ENCODE data around the gene L3HYPDH. TPM values are rescaled to one million over a fixed set of nuclear protein-coding genes. Genes with fewer than 3 reads are reported as not detected.

Gene L3HYPDH
- total RNA-seq, 1 donor from 2014 or later: 57.2 TPM

DNA sequence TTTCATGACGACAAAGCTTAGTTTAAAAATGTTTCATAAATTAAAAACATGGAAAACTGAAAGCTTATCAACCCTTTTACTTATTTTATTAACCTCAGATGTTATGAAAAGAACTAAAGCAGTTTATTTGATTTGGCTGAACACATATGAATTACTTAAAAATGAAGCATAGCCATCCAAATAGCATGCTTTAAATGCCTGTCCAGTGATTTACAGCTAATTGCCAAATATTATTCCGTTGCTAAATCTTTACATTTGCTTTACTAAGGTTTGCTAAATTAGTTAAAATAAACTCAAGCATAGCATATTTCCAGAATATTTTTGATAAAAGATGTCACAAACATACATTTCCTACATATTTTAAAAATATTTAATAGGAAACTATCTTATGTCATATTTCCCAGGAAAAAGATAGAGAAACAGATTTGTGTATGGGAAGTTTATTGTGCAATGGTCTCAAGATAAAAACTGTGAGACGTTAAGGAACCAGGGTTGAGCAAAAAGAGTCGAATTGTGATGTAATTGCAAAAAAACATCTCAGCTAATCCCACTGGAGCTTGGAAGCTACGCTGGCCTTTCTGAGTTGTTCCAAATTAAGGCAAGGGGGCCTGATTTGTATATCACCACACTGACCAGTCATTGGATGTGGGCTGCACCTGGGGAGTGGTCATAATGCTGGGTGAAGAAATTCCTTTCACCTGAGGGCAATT, 44.8 kb downstream of the L3HYPDH start:
- no peak overlapping the region for H3K9ac ChIP-seq (ENCODE audit: low read length)
- Mint-ChIP-seq H3K4me1 (ENCODE audit: low read depth, unreplicated experiment) (peaks cover 16% of the 10 kb centered on the region), H3K36me3 (ENCODE audit: low read depth, unreplicated experiment) (peaks cover 4% of the 10 kb centered on the region), H3K27ac (ENCODE audit: unreplicated experiment) (no peak overlapping the region), H3K27me3 (ENCODE audit: low read depth, unreplicated experiment) (no peaks in the 10 kb centered on the region), H3K4me3 (ENCODE audit: unreplicated experiment) (no peak overlapping the region), H3K9me3 (ENCODE audit: unreplicated experiment) (no peaks in the 10 kb centered on the region)
- H3K36me3 ChIP-seq (ENCODE audit: insufficient read depth, low read length): no peaks in the 10 kb centered on the region
- no peak overlapping the region for H3K4me2 ChIP-seq (ENCODE audit: low read length)
- TF ChIP-seq, protein P1, sequence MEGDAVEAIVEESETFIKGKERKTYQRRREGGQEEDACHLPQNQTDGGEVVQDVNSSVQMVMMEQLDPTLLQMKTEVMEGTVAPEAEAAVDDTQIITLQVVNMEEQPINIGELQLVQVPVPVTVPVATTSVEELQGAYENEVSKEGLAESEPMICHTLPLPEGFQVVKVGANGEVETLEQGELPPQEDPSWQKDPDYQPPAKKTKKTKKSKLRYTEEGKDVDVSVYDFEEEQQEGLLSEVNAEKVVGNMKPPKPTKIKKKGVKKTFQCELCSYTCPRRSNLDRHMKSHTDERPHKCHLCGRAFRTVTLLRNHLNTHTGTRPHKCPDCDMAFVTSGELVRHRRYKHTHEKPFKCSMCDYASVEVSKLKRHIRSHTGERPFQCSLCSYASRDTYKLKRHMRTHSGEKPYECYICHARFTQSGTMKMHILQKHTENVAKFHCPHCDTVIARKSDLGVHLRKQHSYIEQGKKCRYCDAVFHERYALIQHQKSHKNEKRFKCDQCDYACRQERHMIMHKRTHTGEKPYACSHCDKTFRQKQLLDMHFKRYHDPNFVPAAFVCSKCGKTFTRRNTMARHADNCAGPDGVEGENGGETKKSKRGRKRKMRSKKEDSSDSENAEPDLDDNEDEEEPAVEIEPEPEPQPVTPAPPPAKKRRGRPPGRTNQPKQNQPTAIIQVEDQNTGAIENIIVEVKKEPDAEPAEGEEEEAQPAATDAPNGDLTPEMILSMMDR (IDR thresholded peaks at IDR 0.05; ENCODE audit: insufficient read depth, low read depth, low read length): no peak
- no peak for TF ChIP-seq EZH2 (IDR thresholded peaks at IDR 0.05; ENCODE audit: insufficient read depth, low read length)
- H3K4me3 ChIP-seq (ENCODE audit: insufficient read depth, low read depth, low read length): no peak overlapping the region
- H3K79me2 ChIP-seq (ENCODE audit: insufficient read depth, low read length): no peaks in the 10 kb centered on the region
- H3K9me3 ChIP-seq (ENCODE audit: insufficient read depth, low read depth, low read length): no peaks in the 10 kb centered on the region
- FAIRE-seq (peak; percentile 29), DNase-seq (ENCODE audit: low read depth) (peak; percentile 57)
- no peak overlapping the region for H3K27ac ChIP-seq (ENCODE audit: low read depth, low read length)
- H4K20me1 ChIP-seq (ENCODE audit: insufficient read depth, low read length): no peaks in the 10 kb centered on the region
- H2AFZ ChIP-seq (ENCODE audit: low read depth, low read length): no peak overlapping the region
- peaks cover 19% of the 10 kb centered on the region for H3K4me1 ChIP-seq (ENCODE audit: insufficient read depth, low read length)
- H3K27me3 ChIP-seq (ENCODE audit: insufficient read depth, low read length): no peaks in the 10 kb centered on the region

DNA sequence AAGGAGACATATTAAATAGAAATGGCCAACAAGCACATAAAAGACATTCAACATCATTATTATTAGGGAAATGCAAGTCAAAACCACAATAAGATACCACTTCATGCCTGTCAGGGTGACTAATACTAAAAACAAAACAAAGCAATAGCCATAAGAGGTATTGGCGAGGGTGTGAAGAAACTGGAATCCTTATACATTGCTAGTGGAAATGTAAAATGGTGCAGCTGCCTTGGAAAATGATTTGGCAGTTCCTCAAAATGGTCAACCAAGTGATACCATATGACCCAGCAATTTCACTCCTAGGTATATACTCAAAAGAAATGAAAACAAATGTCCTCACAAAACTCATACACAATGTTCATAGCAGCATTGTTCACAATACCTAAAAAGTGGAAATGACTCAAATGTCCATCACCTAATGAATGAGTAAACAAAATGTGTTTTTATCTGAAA, 46.0 kb downstream of the L3HYPDH start:
- H3K27me3 ChIP-seq (ENCODE audit: insufficient read depth, low read length): no peaks in the 10 kb centered on the region
- no peak overlapping the region for H3K9ac ChIP-seq (ENCODE audit: low read length)
- H3K36me3 ChIP-seq (ENCODE audit: insufficient read depth, low read length): no peaks in the 10 kb centered on the region
- H3K4me1 ChIP-seq (ENCODE audit: insufficient read depth, low read length): peaks cover 19% of the 10 kb centered on the region
- Mint-ChIP-seq H3K36me3 (ENCODE audit: low read depth, unreplicated experiment) (peaks cover 4% of the 10 kb centered on the region), H3K9me3 (ENCODE audit: unreplicated experiment) (no peaks in the 10 kb centered on the region), H3K4me1 (ENCODE audit: low read depth, unreplicated experiment) (peaks cover 16% of the 10 kb centered on the region), H3K4me3 (ENCODE audit: unreplicated experiment) (peak overlapping the region; percentile 25), H3K27ac (ENCODE audit: unreplicated experiment) (peak overlapping the region; percentile 80), H3K27me3 (ENCODE audit: low read depth, unreplicated experiment) (no peaks in the 10 kb centered on the region)
- FAIRE-seq (peak; percentile 97), DNase-seq (ENCODE audit: low read depth) (peak; percentile 91)
- TF ChIP-seq, protein P1 (IDR thresholded peaks at IDR 0.05; ENCODE audit: insufficient read depth, low read depth, low read length): no peak
- no peak for TF ChIP-seq EZH2 (IDR thresholded peaks at IDR 0.05; ENCODE audit: insufficient read depth, low read length)
- H3K4me3 ChIP-seq (ENCODE audit: insufficient read depth, low read depth, low read length): no peak overlapping the region
- peak overlapping the region; percentile 47 for H3K4me2 ChIP-seq (ENCODE audit: low read length)
- no peaks in the 10 kb centered on the region for H3K9me3 ChIP-seq (ENCODE audit: insufficient read depth, low read depth, low read length)
- no peaks in the 10 kb centered on the region for H3K79me2 ChIP-seq (ENCODE audit: insufficient read depth, low read length)
- no peaks in the 10 kb centered on the region for H4K20me1 ChIP-seq (ENCODE audit: insufficient read depth, low read length)
- H2AFZ ChIP-seq (ENCODE audit: low read depth, low read length): no peak overlapping the region
- H3K27ac ChIP-seq (ENCODE audit: low read depth, low read length): peak overlapping the region; percentile 29

DNA sequence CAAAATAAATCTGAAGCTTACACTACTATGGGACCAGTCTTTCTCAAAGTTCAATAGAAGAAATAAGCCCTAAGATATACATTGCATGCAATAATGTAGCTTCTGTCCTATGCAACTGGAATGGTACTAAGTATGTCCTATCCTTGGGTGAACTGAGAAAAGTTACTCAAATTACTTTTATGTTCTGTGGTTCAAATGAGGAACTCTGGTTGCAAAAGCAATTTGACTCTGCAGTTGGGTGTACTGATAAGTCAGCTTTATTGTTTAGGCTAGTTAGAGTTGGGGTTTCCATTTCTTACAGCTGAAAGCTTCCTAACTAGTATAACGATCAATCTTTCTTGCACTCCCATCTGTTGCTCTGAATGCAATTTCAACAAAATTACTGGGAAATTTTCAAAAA, 48.2 kb downstream of the L3HYPDH start:
- peaks cover 16% of the 10 kb centered on the region for H3K4me1 Mint-ChIP-seq (ENCODE audit: low read depth, unreplicated experiment)
- Histone ChIP-seq H3K79me2 (ENCODE audit: insufficient read depth, low read length) (no peaks in the 10 kb centered on the region), H2AFZ (ENCODE audit: low read depth, low read length) (no peak overlapping the region), H3K27ac (ENCODE audit: low read depth, low read length) (no peak overlapping the region), H3K9ac (ENCODE audit: low read length) (no peak overlapping the region), H3K27me3 (ENCODE audit: insufficient read depth, low read length) (no peaks in the 10 kb centered on the region), H3K4me1 (ENCODE audit: insufficient read depth, low read length) (peaks cover 19% of the 10 kb centered on the region), H4K20me1 (ENCODE audit: insufficient read depth, low read length) (no peaks in the 10 kb centered on the region), H3K4me3 (ENCODE audit: insufficient read depth, low read depth, low read length) (no peak overlapping the region), H3K4me2 (ENCODE audit: low read length) (no peak overlapping the region), H3K9me3 (ENCODE audit: insufficient read depth, low read depth, low read length) (no peaks in the 10 kb centered on the region), H3K36me3 (ENCODE audit: insufficient read depth, low read length) (no peaks in the 10 kb centered on the region)
- H3K4me3 Mint-ChIP-seq (ENCODE audit: unreplicated experiment): no peak overlapping the region
- FAIRE-seq: no peak
- H3K36me3 Mint-ChIP-seq (ENCODE audit: low read depth, unreplicated experiment): peaks cover 4% of the 10 kb centered on the region
- no peaks in the 10 kb centered on the region for H3K27me3 Mint-ChIP-seq (ENCODE audit: low read depth, unreplicated experiment)
- no peak overlapping the region for H3K27ac Mint-ChIP-seq (ENCODE audit: unreplicated experiment)
- no peak for TF ChIP-seq EZH2 (IDR thresholded peaks at IDR 0.05; ENCODE audit: insufficient read depth, low read length)
- TF ChIP-seq, protein P1 (IDR thresholded peaks at IDR 0.05; ENCODE audit: insufficient read depth, low read depth, low read length): no peak
- H3K9me3 Mint-ChIP-seq (ENCODE audit: unreplicated experiment): no peaks in the 10 kb centered on the region
- DNase-seq (ENCODE audit: low read depth): no peak
